MM.1S (cell line): ENCODE data around the gene ADAM15.

Source experiments
- EZH2 ChIP-seq: fragments of 300-600 bp; sonication (generic); optimal IDR thresholded peaks from 2 replicates; pipeline ENCODE3; 2017; ENCODE audit warnings: low read depth, mild to moderate bottlenecking, antibody characterized with exemption, low read length, mixed read lengths
- TF ChIP-seq, protein P1 (sequence below): fragments of 300-600 bp; sonication (generic); IDR thresholded peaks from 2 replicates; pipeline ENCODE4 v1.5.1; 2016; ENCODE audit warnings: antibody characterized with exemption, low read length, mixed read lengths

DNA sequence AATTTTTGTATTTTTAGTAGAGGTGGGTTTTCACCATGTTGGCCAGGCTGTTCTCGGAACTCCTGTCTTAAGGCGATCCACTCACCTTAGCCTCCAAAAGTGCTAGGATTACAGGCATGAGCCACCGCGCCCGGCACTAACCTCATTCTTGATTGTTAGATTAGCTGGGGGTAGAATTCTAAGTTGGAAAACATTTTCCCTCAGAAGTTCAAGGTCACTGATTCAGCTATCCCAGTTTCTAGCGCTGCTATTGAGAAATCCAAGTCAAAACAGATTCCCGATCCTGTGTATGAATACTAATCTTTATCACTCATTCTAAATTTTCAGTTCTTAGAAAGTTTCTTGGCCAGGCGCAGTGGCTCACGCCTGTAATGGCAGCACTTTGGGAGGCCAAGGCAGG, 52.2 kb downstream of the ADAM15 start:
- TF ChIP-seq, protein P1, sequence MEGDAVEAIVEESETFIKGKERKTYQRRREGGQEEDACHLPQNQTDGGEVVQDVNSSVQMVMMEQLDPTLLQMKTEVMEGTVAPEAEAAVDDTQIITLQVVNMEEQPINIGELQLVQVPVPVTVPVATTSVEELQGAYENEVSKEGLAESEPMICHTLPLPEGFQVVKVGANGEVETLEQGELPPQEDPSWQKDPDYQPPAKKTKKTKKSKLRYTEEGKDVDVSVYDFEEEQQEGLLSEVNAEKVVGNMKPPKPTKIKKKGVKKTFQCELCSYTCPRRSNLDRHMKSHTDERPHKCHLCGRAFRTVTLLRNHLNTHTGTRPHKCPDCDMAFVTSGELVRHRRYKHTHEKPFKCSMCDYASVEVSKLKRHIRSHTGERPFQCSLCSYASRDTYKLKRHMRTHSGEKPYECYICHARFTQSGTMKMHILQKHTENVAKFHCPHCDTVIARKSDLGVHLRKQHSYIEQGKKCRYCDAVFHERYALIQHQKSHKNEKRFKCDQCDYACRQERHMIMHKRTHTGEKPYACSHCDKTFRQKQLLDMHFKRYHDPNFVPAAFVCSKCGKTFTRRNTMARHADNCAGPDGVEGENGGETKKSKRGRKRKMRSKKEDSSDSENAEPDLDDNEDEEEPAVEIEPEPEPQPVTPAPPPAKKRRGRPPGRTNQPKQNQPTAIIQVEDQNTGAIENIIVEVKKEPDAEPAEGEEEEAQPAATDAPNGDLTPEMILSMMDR: no peak
- no peak for TF ChIP-seq EZH2
